Epithelial cell of proximal tubule (primary cell): ENCODE results near the gene NEK1. TPM values are rescaled to one million over a fixed set of nuclear protein-coding genes. Genes with fewer than 3 reads are reported as not detected.
"Not testable (repeated sequence)": the region's sequence is repeated elsewhere in the genome, so short reads cannot be mapped to it uniquely, and the experiment has no call there.

Experiments
- DNase-seq: peaks from one replicate; pipeline ENCODE4 v3.0.0-alpha.2; 2011; ENCODE audit warnings: low read depth
- H3K4me3 ChIP-seq: 2 replicates; pipeline ENCODE4 v1.5.1; 2011; ENCODE audit warnings: low read depth, mild to moderate bottlenecking, low read length
- total RNA-seq: library from RNA; depleted of rRNA; stranded (reverse); fragments of >200 nt; gene quantifications from 2 replicates; pipeline ENCODE4 v1.2.3, GENCODE V29; 2015
- TF ChIP-seq, protein P1 (sequence below): conservative IDR thresholded peaks from 2 replicates; pipeline ENCODE4 v1.5.1; 2012; ENCODE audit warnings: low read depth, mild to moderate bottlenecking, low read length

NEK1 gene
- total RNA-seq, 1 donor from 2014 or later = 8.0 TPM

DNA sequence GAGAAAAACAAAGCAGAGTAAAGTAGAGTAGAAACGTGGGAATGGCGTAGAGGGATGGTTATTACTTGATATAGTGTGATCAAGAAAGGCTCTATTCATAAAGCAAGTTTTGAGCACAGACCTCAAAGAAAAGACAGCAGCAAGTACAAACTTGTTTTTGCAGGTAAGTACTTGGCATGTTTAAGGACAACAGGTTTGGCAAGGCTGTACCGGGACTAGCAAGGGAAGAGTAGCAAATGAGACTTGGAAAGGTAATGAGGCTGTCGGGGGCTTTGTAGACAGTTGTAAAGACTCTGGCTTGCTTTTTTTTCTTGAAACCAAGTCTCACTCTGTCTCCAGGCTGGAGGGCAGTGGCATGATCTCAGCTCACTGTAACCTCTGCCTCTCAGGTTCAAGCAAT lies 40.9 kb downstream of the NEK1 start:
- TF ChIP-seq, protein P1, sequence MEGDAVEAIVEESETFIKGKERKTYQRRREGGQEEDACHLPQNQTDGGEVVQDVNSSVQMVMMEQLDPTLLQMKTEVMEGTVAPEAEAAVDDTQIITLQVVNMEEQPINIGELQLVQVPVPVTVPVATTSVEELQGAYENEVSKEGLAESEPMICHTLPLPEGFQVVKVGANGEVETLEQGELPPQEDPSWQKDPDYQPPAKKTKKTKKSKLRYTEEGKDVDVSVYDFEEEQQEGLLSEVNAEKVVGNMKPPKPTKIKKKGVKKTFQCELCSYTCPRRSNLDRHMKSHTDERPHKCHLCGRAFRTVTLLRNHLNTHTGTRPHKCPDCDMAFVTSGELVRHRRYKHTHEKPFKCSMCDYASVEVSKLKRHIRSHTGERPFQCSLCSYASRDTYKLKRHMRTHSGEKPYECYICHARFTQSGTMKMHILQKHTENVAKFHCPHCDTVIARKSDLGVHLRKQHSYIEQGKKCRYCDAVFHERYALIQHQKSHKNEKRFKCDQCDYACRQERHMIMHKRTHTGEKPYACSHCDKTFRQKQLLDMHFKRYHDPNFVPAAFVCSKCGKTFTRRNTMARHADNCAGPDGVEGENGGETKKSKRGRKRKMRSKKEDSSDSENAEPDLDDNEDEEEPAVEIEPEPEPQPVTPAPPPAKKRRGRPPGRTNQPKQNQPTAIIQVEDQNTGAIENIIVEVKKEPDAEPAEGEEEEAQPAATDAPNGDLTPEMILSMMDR = no peak
- DNase-seq = no peak
- H3K4me3 ChIP-seq = no peak overlapping the region

DNA sequence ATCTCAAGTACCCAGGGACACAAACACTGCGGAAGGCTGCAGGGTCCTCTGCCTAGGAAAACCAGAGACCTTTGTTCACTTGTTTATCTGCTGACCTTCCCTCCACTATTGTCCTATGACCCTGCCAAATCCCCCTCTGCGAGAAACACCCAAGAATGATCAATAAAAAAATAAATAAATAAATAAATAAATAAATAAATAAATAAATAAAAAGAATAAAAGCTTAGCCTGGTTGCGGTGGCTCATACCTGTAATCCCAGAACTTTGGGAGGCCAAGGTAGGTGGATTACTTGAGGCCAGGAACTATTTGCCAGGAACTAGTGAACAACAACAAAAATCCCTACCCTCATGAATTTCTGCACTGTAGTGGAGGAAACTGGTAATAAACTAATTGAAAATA lies 41.4 kb downstream of the NEK1 start:
- not testable (repeated sequence) for DNase-seq, H3K4me3 ChIP-seq

DNA sequence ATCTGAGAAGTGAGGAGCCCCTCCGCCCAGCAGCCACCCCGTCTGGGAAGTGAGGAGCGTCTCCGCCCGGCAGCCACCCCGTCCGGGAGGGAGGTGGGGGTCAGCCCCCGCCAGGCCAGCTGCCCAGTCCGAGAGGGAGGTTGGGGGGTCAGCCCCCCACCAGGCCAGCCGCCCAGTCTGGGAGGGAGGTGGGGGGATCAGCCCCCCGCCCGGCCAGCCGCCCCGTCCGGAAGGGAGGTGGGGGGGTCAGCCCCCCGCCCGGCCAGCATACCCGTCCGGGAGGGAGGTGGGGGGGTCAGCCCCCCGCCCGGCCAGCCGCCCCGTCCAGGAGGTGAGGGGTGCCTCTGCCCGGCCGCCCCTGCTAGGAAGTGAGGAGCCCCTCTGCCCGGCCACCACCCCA lies 42.1 kb downstream of the NEK1 start:
- H3K4me3 ChIP-seq, DNase-seq: not testable (repeated sequence)

DNA sequence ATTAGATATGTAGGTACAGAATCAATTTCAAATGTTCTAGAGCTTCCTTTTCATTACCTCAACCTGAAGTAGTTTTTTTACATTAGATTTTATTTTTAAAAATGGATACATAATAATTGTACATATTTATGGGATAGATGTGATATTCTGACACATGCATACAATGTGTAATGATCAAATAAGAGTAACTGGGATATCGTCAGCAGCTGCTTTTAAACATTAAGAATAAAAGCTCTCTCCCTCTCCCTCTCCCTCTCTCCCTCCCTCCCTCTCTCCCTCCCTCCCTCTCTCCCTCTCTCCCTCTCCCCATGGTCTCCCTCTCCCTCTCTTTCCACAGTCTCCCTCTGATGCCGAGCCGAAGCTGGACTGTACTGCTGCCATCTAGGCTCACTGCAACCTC lies 43.2 kb downstream of the NEK1 start:
- H3K4me3 ChIP-seq, DNase-seq: not testable (repeated sequence)

DNA sequence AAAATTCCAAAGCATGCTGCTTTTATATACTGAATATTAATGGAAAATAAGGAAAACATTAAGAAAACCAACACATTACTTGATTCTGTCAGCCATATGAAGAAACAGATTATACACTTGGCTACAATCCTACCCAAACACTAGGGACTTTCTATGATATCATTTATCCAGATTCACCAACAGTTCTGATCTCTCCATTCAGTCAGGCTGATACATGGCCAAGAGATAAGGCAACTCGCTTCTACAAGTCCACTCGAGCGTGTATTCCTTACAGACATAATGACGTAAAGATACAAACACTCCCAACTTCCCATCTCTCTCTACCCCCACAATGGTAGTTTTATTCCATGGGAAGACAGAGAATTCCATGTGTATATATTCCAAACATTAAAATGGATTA lies 44.5 kb downstream of the NEK1 start:
- H3K4me3 ChIP-seq = no peak overlapping the region
- DNase-seq = no peak
- TF ChIP-seq, protein P1 = no peak

DNA sequence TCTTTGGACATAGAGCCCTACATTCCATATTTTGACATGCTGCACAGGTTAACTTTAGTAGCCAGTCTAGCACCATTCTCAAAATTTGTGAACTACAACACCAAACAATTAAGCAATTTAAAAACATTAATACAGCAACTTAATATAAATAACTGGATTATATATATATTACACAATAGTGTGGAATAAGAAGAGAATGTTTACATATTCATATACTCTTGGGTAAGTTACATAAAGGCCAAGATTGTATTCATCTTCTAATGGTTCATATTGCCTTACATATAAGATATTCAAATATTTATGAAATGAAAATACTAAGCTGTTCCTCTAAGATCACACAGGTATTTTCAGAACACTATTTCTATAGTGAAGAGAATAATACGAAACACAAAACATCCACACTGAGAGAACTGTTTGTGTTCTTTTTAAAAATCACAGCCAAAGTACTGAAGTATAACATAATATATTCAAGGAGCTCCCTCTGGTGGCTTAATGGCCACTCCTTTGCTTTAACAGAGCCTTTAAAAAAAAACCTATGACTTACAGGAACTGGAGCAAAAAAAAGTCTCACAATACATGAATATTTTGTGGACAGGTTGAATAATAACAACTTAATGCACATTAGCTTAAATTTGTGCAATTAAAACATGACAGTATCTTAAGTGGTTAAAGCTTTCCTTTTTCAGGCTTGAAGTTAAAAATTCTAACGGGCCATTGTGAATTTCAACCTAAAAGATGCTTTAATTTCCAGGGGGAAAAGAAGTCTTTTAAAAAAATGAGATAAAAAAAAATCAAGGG lies 46.2 kb downstream of the NEK1 start:
- H3K4me3 ChIP-seq = no peak overlapping the region
- TF ChIP-seq, protein P1 = peak; percentile 73
- DNase-seq = peak; percentile 9

DNA sequence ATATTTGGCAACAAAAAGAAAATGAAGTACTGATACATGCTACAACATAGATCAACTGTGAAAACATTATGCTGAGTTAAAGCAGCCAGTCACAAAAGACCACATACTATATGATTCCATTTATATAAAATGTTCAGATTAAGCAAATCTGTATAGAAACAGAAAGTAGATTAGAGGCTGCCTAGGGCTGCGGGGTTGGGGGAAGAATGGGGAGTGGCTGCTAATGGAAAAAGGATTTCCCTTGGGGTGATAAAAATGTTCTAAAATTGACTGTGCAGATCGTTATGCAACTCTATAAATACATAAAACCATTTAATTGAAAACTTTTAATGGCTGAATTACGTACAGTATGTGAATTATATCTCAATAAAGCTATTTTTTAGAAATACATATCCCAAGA lies 46.8 kb downstream of the NEK1 start:
- no peak overlapping the region for H3K4me3 ChIP-seq
- DNase-seq = no peak
- TF ChIP-seq, protein P1 = no peak

DNA sequence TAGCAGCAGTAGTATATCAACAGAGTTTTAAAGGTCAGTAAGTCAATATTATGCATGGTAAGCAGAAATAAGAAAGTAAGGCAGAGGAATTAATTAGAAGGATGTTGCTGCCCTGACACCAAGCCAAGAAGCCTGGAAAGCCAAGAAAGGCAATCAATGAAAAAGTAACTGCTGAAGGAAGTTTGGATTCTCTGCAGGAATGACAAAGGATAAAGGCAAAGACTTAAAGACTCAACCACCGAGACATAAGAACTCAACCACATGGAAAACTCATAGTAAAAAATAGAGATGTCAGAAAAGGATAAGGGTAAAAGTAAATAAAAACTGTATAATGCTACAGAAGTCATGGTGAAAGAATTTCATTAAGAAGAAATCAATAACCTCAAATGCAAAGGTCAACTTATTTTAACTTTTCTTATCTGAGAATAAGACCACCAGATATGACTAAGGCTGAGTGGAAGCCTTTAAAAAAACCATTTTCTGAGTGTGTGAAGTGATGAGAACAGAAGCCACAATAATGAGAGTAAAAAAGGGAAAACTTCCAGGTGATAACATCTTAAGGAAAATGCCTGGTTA lies 55.2 kb downstream of the NEK1 start:
- H3K4me3 ChIP-seq = no peak overlapping the region
- TF ChIP-seq, protein P1 = no peak
- DNase-seq = no peak

DNA sequence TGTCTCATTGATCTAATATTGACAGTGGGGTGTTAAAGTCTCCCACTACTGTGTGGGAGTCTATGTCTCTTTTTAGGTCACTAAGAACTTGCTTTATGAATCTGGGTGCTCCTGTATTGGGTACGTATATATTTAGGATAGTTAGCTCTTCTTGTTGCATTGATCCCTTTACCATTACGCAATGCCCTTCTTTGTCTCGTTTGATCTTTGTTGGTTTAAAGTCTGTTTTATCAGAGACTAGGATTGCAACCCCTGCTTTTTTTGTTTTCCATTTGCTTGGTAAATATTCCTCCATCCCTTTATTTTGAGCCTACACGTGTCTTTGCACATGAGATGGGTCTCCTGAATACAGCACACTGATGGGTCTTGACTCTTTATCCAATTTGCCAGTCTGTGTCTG lies 65.8 kb downstream of the NEK1 start:
- not testable (repeated sequence) for DNase-seq, H3K4me3 ChIP-seq
